GM12891 (cell line): ENCODE data around the gene RNF6.
A peak's percentile ranks its signal among the peaks of the same experiment; 100 is the strongest.

Source experiments
- DNase-seq: peaks from one replicate; pipeline ENCODE4 v3.0.0; 2011; ENCODE audit warnings: low spot score; ENCODE audit not compliant: insufficient read length
- FAIRE-seq: peaks from 2 replicates; lab custom pipeline; 2011; peaks lifted over from hg19 to GRCh38; lab: Jason Lieb, UNC
- PAX5 ChIP-seq: IDR thresholded peaks from 2 replicates; pipeline ENCODE4 v1.6.1; 2011; ENCODE audit warnings: low read length, moderate library complexity, mild to moderate bottlenecking; ENCODE audit not compliant: insufficient read depth, severe bottlenecking
- POLR2A ChIP-seq: IDR thresholded peaks from 2 replicates; pipeline ENCODE4 v1.6.1; 2011; ENCODE audit warnings: low read depth, low read length, control low read depth
- POLR2AphosphoS5 ChIP-seq: IDR thresholded peaks from 2 replicates; pipeline ENCODE4 v1.6.1; 2011; ENCODE audit warnings: low read depth, low read length, control low read depth
- POU2F2 ChIP-seq: IDR thresholded peaks from 2 replicates; pipeline ENCODE4 v1.6.1; 2011; ENCODE audit warnings: low read depth, mild to moderate bottlenecking, control low read depth, low read length, moderate library complexity
- SPI1 ChIP-seq: IDR thresholded peaks from 2 replicates; pipeline ENCODE4 v1.6.1; 2011; ENCODE audit warnings: low read depth, low read length, control low read depth
- TAF1 ChIP-seq: IDR thresholded peaks from 2 replicates; pipeline ENCODE4 v1.6.1; 2011; ENCODE audit warnings: low read depth, low read length, control low read depth

Gene RNF6

DNA sequence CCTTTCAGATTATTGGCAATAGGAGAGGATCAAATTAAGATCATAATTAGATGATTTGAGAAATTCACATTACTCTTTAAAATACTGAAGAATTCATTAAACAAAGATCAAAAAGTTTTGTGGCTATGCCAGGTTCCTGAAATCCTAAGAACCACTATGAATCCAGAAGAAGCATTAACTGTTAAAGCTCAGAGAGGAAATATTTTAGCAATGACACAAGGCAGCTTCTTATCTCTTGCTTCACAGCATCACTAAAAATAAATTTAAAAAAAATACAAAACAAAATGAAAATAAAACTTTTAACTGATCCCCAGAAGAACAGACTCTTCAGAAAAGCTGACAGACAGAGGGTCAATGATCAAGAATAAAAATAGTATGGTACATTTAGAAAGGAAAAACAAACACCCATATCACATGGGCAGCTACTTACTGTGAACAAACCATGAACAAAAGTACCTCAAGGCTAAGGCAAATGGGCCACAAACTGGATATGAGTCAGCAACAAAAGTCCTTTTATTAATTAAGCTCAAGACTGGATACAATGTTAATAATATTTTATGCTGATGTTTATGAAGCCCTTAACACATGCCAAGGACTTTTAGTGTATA, 19.6 kb downstream of the RNF6 start:
- DNase-seq (no peak), FAIRE-seq (no peak)
- no peak for TF ChIP-seq SPI1
- TF ChIP-seq PAX5: no peak
- TF ChIP-seq POU2F2: no peak
- no peak for TF ChIP-seq TAF1
- TF ChIP-seq POLR2AphosphoS5: no peak
- TF ChIP-seq POLR2A: no peak

GRCh38 chr13:26200811-26201210, 21.3 kb downstream of the RNF6 start:
- FAIRE-seq (no peak), DNase-seq (no peak)
- TF ChIP-seq SPI1 (no peak), TAF1 (no peak), POLR2A (no peak), POU2F2 (no peak), PAX5 (no peak), POLR2AphosphoS5 (no peak)

- DNase-seq: no peak
- FAIRE-seq: no peak
These were observed 24.0 kb downstream of the RNF6 start for GRCh38 chr13:26198116-26198515.

GRCh38 chr13:26197298-26197697, 24.8 kb downstream of the RNF6 start:
- FAIRE-seq (no peak), DNase-seq (no peak)
- TF ChIP-seq TAF1 (no peak), POLR2AphosphoS5 (no peak), PAX5 (no peak), SPI1 (no peak), POU2F2 (no peak), POLR2A (no peak)

More at GRCh38 chr13:26198116-26198515, 24.0 kb downstream of the RNF6 start:
- TF ChIP-seq TAF1 (no peak), POLR2A (no peak), PAX5 (no peak), SPI1 (no peak), POU2F2 (no peak), POLR2AphosphoS5 (no peak)

DNA sequence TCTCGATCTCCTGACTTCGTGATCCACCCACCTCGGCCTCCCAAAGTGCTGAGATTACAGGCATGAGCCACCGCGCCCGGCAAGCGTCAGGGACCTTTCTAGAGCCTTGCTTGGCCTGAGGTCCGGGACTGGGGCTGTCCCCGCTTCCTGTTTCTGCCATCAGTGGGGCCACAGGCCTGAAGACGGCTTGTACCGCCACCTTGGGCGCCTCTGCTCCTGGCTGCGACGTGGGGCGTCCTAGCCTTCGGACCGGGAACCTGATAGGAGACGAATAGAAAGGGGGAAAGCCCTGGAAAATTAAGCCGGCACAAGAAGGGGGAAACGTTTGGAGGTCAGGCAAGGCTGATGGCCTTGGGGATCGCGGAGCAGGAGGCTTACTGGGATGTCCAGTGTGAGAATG, 35.1 kb downstream of the RNF6 start:
- no peak for FAIRE-seq
- DNase-seq: no peak
- TF ChIP-seq TAF1 (no peak), POU2F2 (no peak), POLR2AphosphoS5 (no peak), SPI1 (no peak), PAX5 (no peak), POLR2A (no peak)

GRCh38 chr13:26186118-26186870, 35.8 kb downstream of the RNF6 start:
- FAIRE-seq: peak; percentile 99
- DNase-seq: peak; percentile 67
- TF ChIP-seq SPI1 (peak; percentile 94), TAF1 (0 out of 2 replicates have a peak, but pooled peaks have one; percentile 55), POU2F2 (no peak), POLR2A (peak; percentile 57; the same call in 1 of the 2 replicates), PAX5 (no peak), POLR2AphosphoS5 (no peak)

GRCh38 chr13:26185720-26186117, 36.4 kb downstream of the RNF6 start:
- DNase-seq (no peak), FAIRE-seq (no peak)
- TF ChIP-seq POLR2AphosphoS5 (no peak), TAF1 (no peak), POLR2A (no peak), POU2F2 (no peak), PAX5 (no peak), SPI1 (no peak)

GRCh38 chr13:26184791-26185250, 37.3 kb downstream of the RNF6 start:
- FAIRE-seq (peak; percentile 89), DNase-seq (peak; percentile 30)
- TF ChIP-seq TAF1 (no peak), POLR2A (no peak), POLR2AphosphoS5 (no peak), POU2F2 (no peak), PAX5 (no peak), SPI1 (no peak)

- no peak for TF ChIP-seq TAF1
- no peak for TF ChIP-seq POLR2AphosphoS5
- TF ChIP-seq SPI1: peak; percentile 86
- DNase-seq (no peak), FAIRE-seq (peak; percentile 66)
These were observed 38.7 kb downstream of the RNF6 start for GRCh38 chr13:26183416-26183815.
